Measurements from ENCODE around the gene AP5S1. TPM values are rescaled to one million over a fixed set of nuclear protein-coding genes. Genes with fewer than 3 reads are reported as not detected.

AP5S1 gene
- total and polyA plus RNA-seq, 4 donors, result 4.4 to 12.3 (median 7.9) TPM

DNA sequence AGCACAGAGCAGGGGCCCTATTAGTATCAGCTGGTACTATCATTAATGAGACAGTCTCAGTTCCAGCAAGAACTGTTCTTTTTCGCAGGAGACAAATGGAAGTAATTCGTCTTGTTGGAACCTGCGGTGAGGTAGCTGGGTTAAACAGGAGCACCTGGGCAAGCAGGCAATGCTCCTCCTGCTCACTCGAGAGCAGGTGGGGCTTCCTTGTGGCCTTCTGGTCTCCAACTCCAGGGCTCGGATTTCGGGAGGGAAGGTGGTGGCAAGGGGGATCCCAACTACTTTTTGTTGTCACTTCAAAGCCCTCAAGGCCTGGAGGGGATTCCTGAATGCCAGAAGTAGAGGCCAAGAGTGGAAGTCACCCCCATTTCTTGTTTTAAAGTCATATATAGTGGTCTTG is 37.8 kb upstream of the AP5S1 start:
- Histone ChIP-seq H3K4me1 (ENCODE audit: control insufficient read depth in 1 of 2, insufficient read depth in 2 of 2, low read length in 2 of 2) (no peaks in the 10 kb centered on the region), H3K4me3 (ENCODE audit: low read length in 2 of 2) (no peak overlapping the region), H3K9me3 (ENCODE audit: control insufficient read depth, low read length) (no peaks in the 10 kb centered on the region), H3K36me3 (ENCODE audit: control insufficient read depth in 1 of 2, insufficient read depth in 2 of 2, low read length in 1 of 2) (no peaks in the 10 kb centered on the region), H3K27ac (ENCODE audit: low read depth in 1 of 2, low read length in 2 of 2) (no peak overlapping the region), H3K27me3 (ENCODE audit: control insufficient read depth in 1 of 2, insufficient read depth in 2 of 2, low read length in 1 of 2) (no peaks in the 10 kb centered on the region)
- 81 to 84% methylated on average over 6 of the region's 6 CpGs for whole genome bisulfite sequencing, 2 donors
- intact Hi-C loops (cut with DNase I), result loop anchor here in 1 of 2 donors (10.0 kb wide), 1 partner anchor 62 kb away; the partner anchor contains the start of gene MAVS
- ATAC-seq (ENCODE audit: low FRiP score), result no peak
- peak in 1 of 2 donors; percentile 43 for DNase-seq

DNA sequence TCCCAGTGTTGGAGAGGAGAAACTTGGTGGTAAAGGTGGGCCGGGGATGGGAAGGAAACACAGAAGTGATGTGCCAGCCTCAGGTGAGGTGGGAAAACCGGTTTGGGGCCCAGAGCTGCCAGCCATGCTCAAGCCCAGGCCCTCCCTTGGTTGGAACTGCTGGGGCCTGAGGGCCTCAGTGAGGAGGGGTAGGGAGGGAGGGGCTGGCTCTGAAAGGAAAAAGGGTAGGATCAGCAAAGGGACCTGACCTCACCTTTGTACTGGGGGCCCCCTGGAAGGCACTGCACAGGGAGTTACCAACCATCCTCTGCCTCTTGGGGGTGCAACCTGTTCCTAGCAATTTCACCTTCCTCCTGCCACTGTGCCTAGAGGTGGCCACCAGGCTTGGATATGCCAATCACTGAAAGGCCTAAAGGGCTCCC is 37.3 kb upstream of the AP5S1 start:
- DNase-seq (no peak), ATAC-seq (ENCODE audit: low FRiP score) (no peak)
- intact Hi-C loops (cut with DNase I), result loop anchor here in 1 of 2 donors (10.0 kb wide), 1 partner anchor 62 kb away; the partner anchor contains the start of gene MAVS
- no peaks in the 10 kb centered on the region for H3K9me3 ChIP-seq (ENCODE audit: control insufficient read depth, low read length)
- no peak overlapping the region for H3K27ac ChIP-seq (ENCODE audit: low read depth in 1 of 2, low read length in 2 of 2)
- H3K27me3 ChIP-seq (ENCODE audit: control insufficient read depth in 1 of 2, insufficient read depth in 2 of 2, low read length in 1 of 2), result no peaks in the 10 kb centered on the region
- WGBS, 2 donors, result 61 to 69% methylated on average over 2 of the region's 2 CpGs
- no peaks in the 10 kb centered on the region for H3K36me3 ChIP-seq (ENCODE audit: control insufficient read depth in 1 of 2, insufficient read depth in 2 of 2, low read length in 1 of 2)
- no peak overlapping the region for H3K4me3 ChIP-seq (ENCODE audit: low read length in 2 of 2)
- no peaks in the 10 kb centered on the region for H3K4me1 ChIP-seq (ENCODE audit: control insufficient read depth in 1 of 2, insufficient read depth in 2 of 2, low read length in 2 of 2)

DNA sequence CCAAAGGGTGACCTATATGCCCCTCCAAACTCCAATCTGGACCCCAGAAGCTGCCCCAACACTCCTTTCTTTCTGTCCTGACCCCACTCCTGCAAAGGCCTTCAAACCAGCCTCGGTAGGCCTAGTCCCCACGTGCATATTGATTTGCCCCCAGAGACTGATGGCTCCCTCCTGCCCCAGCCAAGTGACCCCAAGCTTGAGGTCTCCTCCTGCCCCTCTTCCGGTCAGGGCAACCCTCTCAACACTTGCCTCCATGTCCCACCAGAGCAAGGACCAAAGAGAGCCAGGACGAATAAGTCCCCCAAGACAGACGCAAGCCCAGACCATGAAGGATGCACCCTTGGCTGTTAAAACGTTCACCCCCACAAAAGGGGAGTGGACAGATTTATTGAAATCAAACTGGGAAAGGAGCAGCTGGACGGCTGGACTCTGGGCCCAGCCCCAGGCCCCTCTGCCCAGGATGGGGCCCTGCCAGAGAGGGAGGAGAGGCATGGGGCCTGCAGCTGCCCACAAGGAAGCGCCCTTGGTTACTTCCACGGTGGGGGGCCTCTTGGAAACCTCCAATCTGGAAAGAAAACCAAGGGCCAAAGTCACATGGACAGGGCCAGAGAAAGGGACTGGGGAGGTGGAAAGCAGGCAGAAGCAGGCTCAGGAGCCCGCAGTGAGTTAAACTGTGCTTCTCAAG is 36.7 kb upstream of the AP5S1 start:
- ATAC-seq (ENCODE audit: low FRiP score), result no peak
- DNase-seq, result no peak
- Histone ChIP-seq H3K4me1 (ENCODE audit: control insufficient read depth in 1 of 2, insufficient read depth in 2 of 2, low read length in 2 of 2) (no peaks in the 10 kb centered on the region), H3K27ac (ENCODE audit: low read depth in 1 of 2, low read length in 2 of 2) (no peak overlapping the region), H3K27me3 (ENCODE audit: control insufficient read depth in 1 of 2, insufficient read depth in 2 of 2, low read length in 1 of 2) (no peaks in the 10 kb centered on the region), H3K36me3 (ENCODE audit: control insufficient read depth in 1 of 2, insufficient read depth in 2 of 2, low read length in 1 of 2) (no peaks in the 10 kb centered on the region), H3K9me3 (ENCODE audit: control insufficient read depth, low read length) (no peaks in the 10 kb centered on the region), H3K4me3 (ENCODE audit: low read length in 2 of 2) (no peak overlapping the region)
- WGBS, 2 donors, result 65 to 69% methylated on average over 10 of the region's 10 CpGs
- intact Hi-C loops (cut with DNase I), result loop anchor here in 1 of 2 donors (10.0 kb wide), 1 partner anchor 61 kb away; the partner anchor contains the start of gene MAVS

DNA sequence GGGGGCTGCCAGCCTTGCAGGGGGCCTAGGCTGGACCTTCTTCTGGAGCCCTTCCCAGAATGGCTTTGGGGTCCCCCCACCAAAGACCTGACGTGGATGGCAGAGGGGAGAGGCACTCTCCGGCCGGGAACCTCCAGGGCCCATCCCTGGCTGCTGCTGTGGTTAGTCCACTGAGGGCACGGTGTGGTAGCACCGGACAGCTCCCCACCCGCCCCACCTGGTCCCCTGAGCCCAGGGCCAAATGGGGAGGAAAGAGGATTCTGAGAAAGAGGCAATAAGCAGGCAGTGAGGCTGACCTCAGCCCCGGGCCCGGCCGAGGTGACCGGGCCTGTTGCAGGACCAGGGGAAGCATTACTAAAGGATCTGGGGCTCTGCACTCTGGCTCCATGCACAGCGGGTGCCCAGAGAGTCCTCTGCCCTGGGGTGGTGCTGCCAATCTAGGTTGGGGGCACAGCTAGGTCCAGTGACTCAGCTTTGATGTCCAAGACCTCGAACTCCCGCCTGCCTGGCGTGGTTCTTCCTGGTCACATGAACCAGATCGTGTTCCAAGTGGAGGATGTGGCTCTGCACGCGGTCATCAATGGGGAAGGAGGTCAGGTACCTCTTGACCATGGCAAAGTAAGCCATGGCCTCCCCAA is 36.0 kb upstream of the AP5S1 start:
- WGBS, 2 donors, result 72 to 80% methylated on average over 17 of the region's 17 CpGs
- H3K27me3 ChIP-seq (ENCODE audit: control insufficient read depth in 1 of 2, insufficient read depth in 2 of 2, low read length in 1 of 2), result no peaks in the 10 kb centered on the region
- H3K9me3 ChIP-seq (ENCODE audit: control insufficient read depth, low read length), result no peaks in the 10 kb centered on the region
- DNase-seq (peak; percentile 50 to 69), ATAC-seq (ENCODE audit: low FRiP score) (no peak)
- no peaks in the 10 kb centered on the region for H3K4me1 ChIP-seq (ENCODE audit: control insufficient read depth in 1 of 2, insufficient read depth in 2 of 2, low read length in 2 of 2)
- H3K4me3 ChIP-seq (ENCODE audit: low read length in 2 of 2), result no peak overlapping the region
- H3K27ac ChIP-seq (ENCODE audit: low read depth in 1 of 2, low read length in 2 of 2), result no peak overlapping the region
- intact Hi-C loops (cut with DNase I), result loop anchor here in 1 of 2 donors (10.0 kb wide), 1 partner anchor 60 kb away; the partner anchor contains the start of gene MAVS
- no peaks in the 10 kb centered on the region for H3K36me3 ChIP-seq (ENCODE audit: control insufficient read depth in 1 of 2, insufficient read depth in 2 of 2, low read length in 1 of 2)

DNA sequence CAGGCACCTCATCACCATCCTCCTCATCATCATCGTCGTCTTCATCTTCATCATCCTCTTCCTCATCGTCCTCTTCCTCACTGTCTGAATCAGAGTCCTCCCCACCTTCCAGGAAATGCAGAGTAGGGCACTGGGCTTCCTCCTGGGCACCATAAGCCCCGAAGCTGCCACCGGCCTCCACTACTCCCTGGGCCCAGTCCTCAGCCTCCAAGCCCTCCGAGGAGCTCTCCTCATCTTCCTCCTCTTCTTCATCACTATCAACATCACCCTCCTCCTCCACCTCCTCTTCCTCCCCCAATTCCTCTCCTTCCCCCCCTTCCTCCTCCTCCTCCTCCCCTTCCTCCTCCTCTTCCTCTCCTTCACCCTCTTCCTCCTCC is 35.5 kb upstream of the AP5S1 start:
- Histone ChIP-seq H3K4me1 (ENCODE audit: control insufficient read depth in 1 of 2, insufficient read depth in 2 of 2, low read length in 2 of 2) (no peaks in the 10 kb centered on the region), H3K27me3 (ENCODE audit: control insufficient read depth in 1 of 2, insufficient read depth in 2 of 2, low read length in 1 of 2) (no peaks in the 10 kb centered on the region), H3K27ac (ENCODE audit: low read depth in 1 of 2, low read length in 2 of 2) (no peak overlapping the region), H3K36me3 (ENCODE audit: control insufficient read depth in 1 of 2, insufficient read depth in 2 of 2, low read length in 1 of 2) (no peaks in the 10 kb centered on the region), H3K9me3 (ENCODE audit: control insufficient read depth, low read length) (no peaks in the 10 kb centered on the region), H3K4me3 (ENCODE audit: low read length in 2 of 2) (no peak overlapping the region)
- intact Hi-C loops (cut with DNase I), result loop anchor here in 1 of 2 donors (10.0 kb wide), 1 partner anchor 60 kb away; the partner anchor contains the start of gene MAVS
- DNase-seq (no peak), ATAC-seq (ENCODE audit: low FRiP score) (no peak)
- 85 to 89% methylated on average over 6 of the region's 6 CpGs for WGBS, 2 donors

DNA sequence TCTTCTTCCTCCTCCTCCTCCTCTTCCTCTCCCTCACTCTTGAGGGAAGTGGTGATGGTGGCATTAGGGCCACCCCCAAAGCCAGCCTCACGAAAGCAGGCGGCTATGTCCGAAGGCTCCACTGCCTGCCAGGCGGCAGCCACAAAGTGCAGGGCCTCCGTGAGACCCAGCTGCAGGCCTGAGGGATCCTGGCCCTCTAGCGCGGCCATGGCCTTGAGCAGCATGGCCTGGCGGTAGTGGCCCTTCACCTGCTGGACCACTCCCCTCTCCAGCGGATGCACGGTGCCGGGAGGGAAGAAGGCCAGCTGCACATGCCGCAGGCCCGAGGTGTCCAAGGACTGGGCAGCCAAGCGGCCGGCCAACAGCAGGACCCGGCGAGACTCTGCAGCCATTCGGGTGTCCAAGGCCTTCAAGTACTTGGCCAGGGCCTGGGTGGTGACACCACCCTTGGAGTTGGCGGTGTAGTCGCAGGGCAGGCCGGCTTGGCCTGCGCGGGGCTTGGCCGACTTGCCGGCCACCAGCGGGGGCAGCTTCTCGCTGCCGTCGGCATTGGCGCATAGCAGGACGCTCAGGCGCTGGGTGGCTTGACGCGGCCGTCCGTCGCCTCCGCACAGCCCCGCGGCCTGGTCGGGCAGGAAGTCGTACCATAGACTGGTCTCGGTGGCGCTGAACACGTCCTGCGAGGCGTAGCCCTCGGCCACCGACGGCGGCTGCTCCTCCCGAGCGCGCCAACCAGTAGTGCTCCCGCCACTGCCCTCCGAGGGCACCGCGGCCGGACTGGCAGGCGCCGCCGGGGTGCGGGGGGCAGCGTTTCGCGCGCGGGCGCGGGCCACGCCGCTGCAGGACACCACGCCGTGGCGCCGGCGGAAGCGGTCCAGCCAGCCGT is 34.9 kb upstream of the AP5S1 start:
- Histone ChIP-seq H3K27me3 (ENCODE audit: control insufficient read depth in 1 of 2, insufficient read depth in 2 of 2, low read length in 1 of 2) (no peaks in the 10 kb centered on the region), H3K9me3 (ENCODE audit: control insufficient read depth, low read length) (no peaks in the 10 kb centered on the region), H3K36me3 (ENCODE audit: control insufficient read depth in 1 of 2, insufficient read depth in 2 of 2, low read length in 1 of 2) (no peaks in the 10 kb centered on the region), H3K4me3 (ENCODE audit: low read length in 2 of 2) (peak overlapping the region; percentile 80 to 98), H3K4me1 (ENCODE audit: control insufficient read depth in 1 of 2, insufficient read depth in 2 of 2, low read length in 2 of 2) (no peaks in the 10 kb centered on the region), H3K27ac (ENCODE audit: low read depth in 1 of 2, low read length in 2 of 2) (peak overlapping the region in 1 of 2 donors; percentile 65)
- ATAC-seq (ENCODE audit: low FRiP score) (peak; percentile 4), DNase-seq (peak in 1 of 2 donors; percentile 79)
- WGBS, 2 donors, result 18 to 27% methylated on average over 76 to 79 of the region's 79 CpGs
- intact Hi-C loops (cut with DNase I), result loop anchor here (1.0 to 10.0 kb wide), 3 partner anchors 33 to 59 kb away; partner anchors contain the start of genes AP5S1 (in 1 of the 2) and MAVS (in 1 of the 2)

DNA sequence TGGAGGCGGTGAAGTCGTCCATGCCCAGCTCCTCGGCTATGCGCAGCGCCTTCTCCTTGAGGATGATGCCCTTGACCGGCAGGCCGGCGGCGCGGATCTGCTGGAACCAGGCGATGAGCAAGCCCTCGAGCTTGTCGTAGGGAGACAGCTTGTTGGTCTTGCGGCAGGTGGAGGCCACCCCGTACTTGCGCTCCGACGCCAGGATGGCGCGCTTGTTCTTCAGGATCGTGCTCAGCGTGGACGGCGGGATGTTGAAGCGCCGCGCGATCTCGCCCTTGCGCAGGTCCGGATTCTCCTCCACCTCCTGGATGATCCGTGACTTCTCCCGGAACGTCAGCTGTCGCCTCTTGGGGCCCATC is 34.2 kb upstream of the AP5S1 start:
- Histone ChIP-seq H3K4me3 (ENCODE audit: low read length in 2 of 2) (peak overlapping the region; percentile 80 to 98), H3K27me3 (ENCODE audit: control insufficient read depth in 1 of 2, insufficient read depth in 2 of 2, low read length in 1 of 2) (no peaks in the 10 kb centered on the region), H3K9me3 (ENCODE audit: control insufficient read depth, low read length) (no peaks in the 10 kb centered on the region), H3K36me3 (ENCODE audit: control insufficient read depth in 1 of 2, insufficient read depth in 2 of 2, low read length in 1 of 2) (no peaks in the 10 kb centered on the region), H3K4me1 (ENCODE audit: control insufficient read depth in 1 of 2, insufficient read depth in 2 of 2, low read length in 2 of 2) (no peaks in the 10 kb centered on the region), H3K27ac (ENCODE audit: low read depth in 1 of 2, low read length in 2 of 2) (peak overlapping the region; percentile 24 to 65)
- intact Hi-C loops (cut with DNase I), result loop anchor here (1.0 to 10.0 kb wide), 3 partner anchors 33 to 59 kb away; partner anchors contain the start of genes AP5S1 (in 1 of the 2) and MAVS (in 1 of the 2)
- DNase-seq (peak; percentile 71 to 87), ATAC-seq (ENCODE audit: low FRiP score) (no peak)
- WGBS, 2 donors, result 1% methylated on average over 33 to 35 of the region's 35 CpGs

DNA sequence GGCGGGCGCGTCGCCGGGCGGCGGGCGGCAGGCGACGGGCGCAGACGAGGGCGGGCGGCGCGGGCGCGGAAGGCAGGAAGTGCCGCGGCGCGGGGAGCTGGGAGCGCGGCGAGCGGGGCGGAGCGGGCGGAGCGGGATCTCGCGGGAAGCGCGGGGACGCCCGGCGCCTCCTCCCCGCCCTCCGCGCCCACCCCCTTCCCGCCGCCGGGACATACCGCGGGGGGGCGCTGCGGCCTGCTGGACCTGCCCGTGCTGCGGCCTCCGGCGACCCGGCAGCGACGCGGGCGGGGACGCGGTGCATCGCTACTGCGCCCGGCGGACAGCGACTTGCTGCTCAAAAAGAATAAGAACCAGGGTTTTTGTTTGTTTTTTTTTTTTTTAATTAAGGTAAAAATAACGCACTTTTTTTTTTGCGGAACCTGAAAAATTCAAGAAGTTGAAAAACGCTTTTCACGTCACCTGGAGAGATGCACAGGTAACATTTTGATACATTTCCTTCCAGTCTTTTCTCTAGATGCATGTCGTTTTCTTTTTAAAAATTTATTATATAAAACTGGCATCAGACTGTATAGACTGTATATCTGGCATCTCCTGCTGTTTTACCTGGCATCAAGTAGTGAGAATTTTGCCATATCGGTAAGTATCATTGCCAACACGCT is 33.6 kb upstream of the AP5S1 start, which contains the start of gene CENPB:
TSS of gene CENPB (minus strand) at position 76 of the 659 bp plus-strand sequence. CDS start 257 bp downstream, outside the sequence.
- WGBS, 2 donors, result 1% methylated on average over 33 to 70 of the region's 70 CpGs
- Histone ChIP-seq H3K27me3 (ENCODE audit: control insufficient read depth in 1 of 2, insufficient read depth in 2 of 2, low read length in 1 of 2) (no peaks in the 10 kb centered on the region), H3K4me1 (ENCODE audit: control insufficient read depth in 1 of 2, insufficient read depth in 2 of 2, low read length in 2 of 2) (no peaks in the 10 kb centered on the region), H3K27ac (ENCODE audit: low read depth in 1 of 2, low read length in 2 of 2) (peak within 1 kb of the TSS; percentile 24 to 65), H3K4me3 (ENCODE audit: low read length in 2 of 2) (peak within 1 kb of the TSS; percentile 80 to 98), H3K36me3 (ENCODE audit: control insufficient read depth in 1 of 2, insufficient read depth in 2 of 2, low read length in 1 of 2) (no peaks in the 10 kb centered on the region), H3K9me3 (ENCODE audit: control insufficient read depth, low read length) (no peaks in the 10 kb centered on the region)
- ATAC-seq (ENCODE audit: low FRiP score), result peak; percentile 96
- intact Hi-C loops (cut with DNase I), result loop anchor here (1.0 to 10.0 kb wide), 3 partner anchors 32 to 58 kb away; partner anchors contain the start of genes AP5S1 (in 1 of the 2) and MAVS (in 1 of the 2)
- peak; percentile 93 to 97 for DNase-seq

All from aorta (tissue), 5 donors.